ENCODE measurements around the gene MPI.
A peak's percentile ranks its signal among the peaks of the same experiment; 100 is the strongest.

The MPI gene, protein sequence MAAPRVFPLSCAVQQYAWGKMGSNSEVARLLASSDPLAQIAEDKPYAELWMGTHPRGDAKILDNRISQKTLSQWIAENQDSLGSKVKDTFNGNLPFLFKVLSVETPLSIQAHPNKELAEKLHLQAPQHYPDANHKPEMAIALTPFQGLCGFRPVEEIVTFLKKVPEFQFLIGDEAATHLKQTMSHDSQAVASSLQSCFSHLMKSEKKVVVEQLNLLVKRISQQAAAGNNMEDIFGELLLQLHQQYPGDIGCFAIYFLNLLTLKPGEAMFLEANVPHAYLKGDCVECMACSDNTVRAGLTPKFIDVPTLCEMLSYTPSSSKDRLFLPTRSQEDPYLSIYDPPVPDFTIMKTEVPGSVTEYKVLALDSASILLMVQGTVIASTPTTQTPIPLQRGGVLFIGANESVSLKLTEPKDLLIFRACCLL

DNA sequence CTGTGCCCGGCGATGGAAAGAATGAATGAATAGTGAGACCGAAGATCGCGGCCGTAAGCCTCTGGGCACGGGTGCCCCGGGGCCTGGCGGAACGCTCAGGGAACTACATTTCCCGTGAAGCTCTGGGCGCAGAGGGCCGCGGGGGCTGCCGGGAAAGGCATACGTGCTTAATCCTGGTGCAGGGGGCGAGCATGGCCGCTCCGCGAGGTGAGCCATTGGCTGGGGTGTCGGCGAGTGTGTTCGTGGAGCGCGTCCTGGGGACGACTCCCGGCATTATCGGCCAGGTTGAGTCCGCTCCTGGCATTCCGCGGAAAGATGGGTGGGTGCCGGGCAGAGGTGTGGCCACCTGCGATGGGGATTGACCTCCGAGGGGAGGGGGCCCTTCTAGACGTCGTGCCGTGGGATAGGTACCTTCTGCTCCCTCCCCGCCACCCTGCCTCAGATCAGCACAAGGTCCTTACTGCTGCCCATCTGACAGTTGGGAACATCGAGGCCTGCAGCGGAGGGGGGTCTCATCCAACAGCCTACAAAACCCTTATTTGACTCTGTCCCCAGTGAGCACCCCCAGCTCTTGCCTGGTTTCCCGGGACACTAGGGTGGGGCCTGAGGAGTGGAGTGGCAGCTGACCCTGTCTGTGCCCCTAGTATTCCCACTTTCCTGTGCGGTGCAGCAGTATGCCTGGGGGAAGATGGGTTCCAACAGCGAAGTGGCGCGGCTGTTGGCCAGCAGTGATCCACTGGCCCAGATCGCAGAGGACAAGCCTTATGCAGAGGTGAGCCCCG, at the start of gene MPI:
MPI (plus strand) TSS at position 160 of the 782 bp plus-strand sequence; CDS start at position 192, 32 bp downstream.
- peak; percentile 30 for DNase-seq

DNA sequence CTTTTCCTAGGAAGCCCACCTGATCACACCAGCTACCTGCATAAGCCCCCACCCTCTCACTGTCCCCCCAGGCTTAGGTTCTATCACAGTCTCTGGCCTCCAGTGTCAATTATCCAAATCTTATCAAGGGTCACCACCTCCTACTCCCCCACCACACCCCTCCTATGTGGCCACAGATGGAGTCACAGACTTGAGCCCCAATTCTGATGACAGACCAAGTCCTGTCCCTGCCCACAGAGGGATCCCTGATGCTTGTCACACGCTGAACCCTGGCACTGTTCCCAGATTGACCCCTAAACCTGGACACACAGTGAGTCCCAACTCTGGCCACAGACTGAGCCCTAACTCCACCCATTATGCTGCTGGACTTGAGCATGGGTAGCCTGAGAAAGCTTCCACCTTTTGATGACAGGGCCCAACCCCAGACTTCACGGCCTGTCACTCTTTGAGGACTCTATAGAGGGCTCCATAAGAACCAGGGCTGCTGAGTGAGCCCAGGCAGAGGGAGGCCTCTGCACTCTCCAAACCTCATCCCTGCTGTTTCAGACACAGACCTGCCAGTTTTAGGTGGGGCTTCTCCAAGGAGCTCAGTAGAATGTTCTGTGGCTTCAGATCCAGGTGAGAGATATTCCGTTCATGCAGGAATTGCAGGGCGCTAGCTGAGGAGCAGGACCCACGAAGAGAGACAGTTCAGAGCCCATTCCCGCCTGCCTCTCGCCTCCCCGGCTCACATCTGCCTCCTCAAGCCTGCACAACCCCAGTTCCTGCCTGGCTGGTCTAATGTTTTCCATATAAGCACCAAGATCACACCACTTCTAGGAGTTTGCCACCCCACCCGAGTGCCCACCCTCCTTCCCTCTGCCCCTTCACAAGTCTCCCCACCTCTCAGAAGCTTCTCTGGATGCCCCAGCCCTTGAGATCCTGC, 48.7 kb upstream of the MPI start:
- no peak for DNase-seq

DNA sequence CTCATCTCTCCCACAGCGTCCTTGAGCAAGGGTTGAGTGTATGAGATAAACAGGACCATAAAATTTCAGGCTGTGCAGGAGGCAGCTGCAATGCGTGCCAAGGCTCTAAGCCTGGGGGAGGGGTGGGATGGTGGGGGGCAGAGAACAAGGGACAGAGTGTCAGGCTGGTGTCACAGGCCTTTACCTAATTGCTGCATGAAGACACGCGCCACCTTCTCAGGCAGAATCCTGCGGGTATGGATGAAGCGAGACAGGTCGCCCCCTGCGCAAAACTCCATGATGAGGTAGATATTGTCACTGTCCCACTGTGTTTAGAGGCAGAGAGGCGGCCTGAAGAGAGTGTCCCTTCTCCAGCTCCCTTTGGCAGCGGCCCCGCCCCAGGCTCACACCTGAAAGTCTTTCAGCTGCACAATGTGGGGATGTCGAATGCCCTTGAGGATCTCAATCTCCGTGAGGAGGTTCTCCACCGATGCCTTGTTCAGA, 47.9 kb upstream of the MPI start:
- no peak for DNase-seq

DNA sequence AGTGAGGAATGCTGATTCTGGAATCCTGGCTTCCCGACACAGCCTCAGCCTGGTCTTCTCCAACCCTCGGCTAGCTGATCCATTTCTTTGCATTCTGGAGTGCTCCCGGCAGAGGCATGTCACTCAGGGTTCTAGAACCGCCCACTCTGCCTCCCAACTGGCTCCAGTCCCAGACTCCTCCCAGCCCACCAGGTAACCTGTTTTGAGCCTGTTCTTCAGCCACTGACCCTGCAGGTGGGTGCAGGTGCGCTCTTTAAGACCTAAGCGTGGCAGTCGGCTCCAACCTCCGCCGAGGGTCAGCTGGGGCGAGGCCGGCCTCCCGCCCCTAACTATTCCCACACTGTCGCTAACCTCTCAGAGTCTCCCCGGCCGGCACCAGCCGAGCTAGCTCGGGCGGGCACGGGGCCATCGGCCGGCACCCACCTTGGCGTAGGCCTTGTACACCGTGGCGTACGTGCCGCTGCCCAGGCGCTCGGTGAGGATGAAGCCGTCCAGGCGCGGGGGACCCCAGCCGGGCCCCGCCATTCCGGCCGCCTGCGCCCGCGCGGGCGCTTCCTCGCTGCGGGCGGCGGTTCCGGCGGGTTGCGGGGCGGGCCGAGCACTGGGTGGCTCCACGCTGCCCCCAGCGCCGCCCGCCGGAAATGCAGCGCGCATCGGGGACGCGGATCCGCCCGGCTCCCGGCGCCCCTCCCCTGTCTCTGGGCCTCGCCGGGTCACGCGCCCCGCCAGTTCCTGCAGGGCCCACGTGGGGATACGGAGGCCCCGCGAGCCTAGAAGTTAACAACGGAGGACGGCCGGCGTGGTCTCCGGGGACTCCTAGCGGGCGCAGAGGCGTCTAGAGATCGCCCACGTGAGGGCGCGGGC, 47.0 kb upstream of the MPI start, which contains the start of gene ULK3:
ULK3 (minus strand) TSS at position 576 of the 864 bp plus-strand sequence; CDS start at position 525, 51 bp downstream.
- peak; percentile 62 for DNase-seq

DNA sequence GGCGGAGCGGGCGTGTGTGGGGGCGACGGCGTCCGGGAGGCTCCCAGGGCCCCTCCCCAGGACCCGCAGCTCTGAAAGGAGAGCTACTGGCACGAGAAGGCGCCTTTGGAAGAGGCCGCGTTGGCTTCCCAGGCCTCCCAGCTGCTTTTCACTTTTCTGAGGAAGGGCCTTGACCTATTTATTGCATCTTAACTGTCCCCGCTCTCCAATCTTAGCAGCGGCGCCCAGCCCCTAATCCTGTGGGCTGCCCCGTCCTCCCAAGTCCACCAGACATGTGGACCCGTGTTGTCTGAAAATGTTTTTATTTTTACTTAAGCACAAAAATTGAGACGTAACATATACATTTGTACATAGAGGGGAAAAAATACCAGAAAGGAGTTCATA, 46.4 kb upstream of the MPI start:
- DNase-seq: no peak

DNA sequence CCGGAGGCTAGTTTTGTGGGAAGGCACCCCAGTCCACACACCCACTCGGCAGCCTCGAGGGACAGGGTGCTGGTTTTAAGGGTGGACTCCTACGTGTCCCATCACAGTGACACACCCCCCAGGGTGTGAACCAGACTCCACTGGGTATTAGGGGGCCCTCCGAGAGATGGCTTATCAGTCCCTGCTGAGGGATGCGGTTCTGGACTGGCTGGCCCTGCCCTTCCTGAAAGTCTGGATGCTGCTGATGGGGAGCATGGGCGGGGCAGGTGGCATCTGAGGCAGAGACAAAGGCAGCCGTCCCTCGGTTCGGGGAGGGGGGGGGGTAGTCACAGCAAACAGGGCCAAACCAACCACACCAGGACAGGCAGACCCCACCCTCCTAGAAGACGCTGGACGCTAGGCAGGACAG, 45.9 kb upstream of the MPI start:
- no peak for DNase-seq

DNA sequence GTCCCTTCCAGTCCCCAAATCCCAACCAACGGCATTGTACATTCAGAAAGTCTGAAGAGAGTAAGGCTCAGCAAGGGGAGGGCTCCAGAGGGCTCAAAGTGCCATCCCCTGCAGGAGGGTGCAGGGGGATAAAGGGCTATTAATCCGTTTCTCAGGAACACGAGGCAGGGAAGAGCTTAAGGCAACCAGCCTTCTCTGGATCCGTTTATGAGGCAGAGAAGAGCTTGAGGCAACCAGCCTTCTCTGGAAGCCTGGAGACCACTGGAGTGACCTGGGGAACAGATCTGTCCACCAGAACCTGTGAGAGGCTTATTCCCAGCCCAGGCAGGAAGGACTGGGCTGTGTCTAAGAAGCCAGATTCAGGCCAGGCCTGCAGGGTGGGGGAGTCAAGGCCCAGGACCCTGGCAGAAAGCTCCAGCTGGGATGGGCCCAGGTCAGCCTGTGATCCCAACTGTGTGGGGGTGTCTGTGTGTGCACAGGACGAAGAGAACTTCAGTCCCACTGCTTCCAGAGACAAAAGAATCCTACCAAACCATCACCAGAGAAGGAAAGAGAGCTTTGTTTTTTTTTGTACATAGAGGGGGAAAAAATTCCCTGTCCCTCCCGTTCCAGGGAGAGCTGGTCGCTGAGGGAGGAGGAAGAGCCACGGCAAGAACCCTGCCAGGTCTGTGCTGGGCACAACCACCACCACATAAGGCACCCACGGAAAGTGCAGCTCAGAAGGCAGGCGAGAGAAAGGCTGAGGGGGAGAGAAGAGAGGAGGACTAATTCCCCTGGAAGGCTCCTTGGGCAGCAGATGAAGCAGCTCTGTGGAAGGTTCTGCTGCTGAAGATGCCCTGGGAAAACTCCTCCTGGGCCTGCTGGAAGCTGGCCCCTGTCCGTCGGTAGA, 45.3 kb upstream of the MPI start:
- DNase-seq: no peak

DNA sequence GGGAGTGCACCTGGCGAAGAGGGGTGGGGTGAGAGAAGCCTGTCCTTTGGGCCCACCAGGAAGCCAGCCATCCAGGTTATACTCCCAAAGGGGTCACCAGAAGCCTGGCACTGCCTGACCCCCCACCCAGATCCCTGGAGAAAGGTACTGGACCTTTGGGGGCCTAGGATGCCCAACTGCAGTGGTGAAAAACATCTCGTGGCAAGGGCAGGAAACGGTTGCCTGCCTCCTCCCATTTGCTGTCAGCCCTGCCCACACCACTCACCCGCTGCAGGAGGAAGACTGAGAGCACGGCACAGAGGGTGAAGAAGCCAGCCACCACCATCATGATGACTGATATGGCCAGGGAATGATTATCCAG, 44.7 kb upstream of the MPI start:
- DNase-seq: no peak

DNA sequence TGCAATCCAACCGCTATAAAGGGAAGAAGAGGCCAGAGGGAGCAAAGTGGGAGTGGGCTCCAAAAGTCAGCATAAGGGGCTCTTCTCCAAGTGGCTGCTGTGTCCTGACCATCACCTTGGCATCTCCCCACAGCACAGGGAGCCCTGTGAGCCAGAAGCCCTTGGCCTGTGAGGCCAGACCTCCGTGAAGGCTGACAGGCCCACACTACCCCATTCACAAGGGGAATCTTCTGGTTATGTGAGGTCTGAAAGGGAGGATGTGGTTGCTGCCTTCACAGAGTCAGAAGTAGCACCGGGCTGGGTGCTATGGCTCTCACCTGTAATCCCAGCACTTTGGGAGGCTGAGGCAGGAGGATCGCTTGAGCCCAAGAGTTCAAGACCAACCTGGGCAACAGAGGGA, 44.3 kb upstream of the MPI start:
- DNase-seq: no peak

DNA sequence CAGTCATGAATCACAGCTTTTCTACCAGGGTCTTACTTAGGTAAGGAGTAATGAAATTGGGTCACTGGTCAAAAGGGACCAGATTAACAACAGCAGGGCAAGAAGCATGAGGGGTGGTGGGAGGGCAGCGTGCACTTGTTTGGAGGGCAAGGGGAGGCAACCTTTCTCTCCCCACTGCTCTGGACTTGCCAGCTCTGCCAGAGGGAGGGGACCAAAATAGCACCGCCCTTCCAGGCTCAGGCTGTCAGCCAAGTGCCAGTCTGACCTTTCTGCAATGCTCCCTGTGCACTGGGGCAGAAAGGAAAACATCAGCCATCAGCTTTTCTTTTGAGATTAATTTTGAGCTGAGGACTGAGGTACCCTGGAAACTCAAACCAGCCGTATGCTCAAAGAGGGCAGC, 42.4 kb upstream of the MPI start:
- no peak for DNase-seq

DNA sequence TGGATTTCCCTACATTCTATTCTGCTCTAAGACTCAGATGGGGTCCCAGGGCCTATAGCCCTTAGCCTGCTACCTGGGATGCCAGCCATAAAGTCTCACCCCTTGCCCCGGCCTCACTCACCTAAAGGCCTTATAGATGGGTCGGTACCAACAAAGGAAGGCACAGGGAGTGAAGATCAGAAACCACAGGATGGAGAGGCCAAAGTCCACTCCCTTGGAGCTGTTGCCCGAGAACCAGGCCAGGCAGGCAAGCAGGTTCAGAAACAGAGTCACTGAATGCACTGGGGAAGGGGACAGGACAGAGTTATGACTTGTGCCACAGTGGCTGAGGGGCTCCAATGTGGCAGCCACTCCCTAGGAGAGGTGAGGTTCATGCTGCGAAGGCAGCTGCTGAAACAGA, 39.4 kb upstream of the MPI start:
- no peak for DNase-seq

DNA sequence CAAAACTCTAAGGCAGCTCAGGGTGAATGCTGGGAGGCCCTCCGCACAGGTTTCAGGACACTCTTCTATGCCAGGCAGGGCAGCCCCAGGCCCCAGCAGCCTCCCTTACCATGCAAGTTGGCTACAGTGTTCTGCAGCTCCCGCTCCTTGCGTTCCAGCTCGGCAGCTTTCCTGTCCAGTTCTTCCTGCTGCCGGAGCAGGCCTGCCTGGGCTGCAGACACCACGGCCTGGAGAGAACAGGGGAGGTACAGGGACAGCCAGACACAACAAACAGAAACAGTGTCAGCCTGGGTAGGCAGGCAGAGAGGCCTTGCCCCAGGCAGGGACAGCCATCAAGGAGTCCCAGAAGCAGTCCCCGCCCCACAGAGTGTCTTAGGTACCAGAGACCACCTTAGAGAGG, 37.9 kb upstream of the MPI start:
- no peak for DNase-seq

DNA sequence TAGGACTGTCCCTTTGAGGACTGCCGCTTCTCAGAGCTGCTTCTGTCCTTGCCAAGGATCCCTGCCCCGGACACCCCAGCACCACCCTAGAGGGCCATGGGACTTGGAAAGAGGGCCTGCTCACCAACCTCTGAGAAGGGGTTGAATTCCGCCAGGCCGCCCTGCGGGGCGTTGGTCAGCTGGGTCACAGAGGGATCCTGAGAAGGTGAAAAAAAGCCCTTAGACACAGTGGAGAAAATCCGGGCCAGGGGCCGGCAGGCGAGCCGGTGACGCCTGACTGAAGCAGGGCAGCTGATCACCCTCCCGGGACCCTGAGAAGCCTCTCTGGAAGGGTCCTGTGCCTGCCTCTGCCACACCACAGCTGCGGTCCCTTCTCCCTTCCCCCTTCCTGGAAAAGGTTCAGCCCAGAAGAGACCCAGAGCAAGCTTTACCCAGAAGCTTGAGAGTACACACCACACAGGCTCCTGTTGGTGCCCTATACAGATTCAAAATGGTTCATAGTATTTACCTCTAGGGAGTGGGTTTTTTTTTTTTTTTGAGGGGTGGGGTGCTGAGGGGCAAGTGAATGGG, 35.3 kb upstream of the MPI start:
- DNase-seq: no peak

DNA sequence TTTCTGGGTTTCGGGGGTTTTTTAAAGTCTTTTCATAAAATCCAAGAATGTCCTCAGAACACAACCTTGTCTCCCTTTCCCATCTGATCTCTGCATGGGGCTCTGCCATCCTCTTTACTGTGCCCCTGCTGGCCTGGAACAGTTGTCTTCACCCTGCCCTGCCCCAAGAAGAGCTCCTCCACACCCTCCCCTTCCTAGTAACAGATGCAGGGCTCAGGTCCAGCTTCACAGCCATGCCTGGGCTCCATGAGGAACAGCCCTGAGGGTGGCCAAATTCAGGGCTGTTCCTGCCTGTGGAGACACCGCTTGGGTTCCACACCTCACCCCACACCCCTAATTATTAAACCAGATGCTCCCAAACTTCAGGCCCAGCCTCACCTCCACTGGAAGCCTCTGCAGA, 34.0 kb upstream of the MPI start:
- DNase-seq: no peak

DNA sequence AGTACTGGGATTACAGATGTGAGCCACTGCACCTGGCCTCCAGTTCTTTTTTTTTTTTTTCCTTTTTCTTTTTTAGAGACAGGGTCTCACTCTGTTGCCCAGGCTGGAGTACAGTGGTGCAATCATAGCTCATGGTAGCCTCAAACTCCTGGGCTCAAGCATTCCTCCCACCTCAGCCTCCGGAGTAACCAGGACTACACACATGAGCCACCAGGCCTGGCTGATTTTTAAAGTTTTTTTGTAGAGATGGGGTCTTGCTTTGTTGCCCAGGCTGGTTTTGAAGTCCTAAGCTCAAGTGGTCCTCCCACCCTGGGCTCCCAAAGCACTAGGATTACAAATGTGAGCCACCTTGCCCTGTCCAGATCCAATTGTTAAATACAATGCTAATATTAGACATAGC, 33.3 kb upstream of the MPI start:
- no peak for DNase-seq

DNA sequence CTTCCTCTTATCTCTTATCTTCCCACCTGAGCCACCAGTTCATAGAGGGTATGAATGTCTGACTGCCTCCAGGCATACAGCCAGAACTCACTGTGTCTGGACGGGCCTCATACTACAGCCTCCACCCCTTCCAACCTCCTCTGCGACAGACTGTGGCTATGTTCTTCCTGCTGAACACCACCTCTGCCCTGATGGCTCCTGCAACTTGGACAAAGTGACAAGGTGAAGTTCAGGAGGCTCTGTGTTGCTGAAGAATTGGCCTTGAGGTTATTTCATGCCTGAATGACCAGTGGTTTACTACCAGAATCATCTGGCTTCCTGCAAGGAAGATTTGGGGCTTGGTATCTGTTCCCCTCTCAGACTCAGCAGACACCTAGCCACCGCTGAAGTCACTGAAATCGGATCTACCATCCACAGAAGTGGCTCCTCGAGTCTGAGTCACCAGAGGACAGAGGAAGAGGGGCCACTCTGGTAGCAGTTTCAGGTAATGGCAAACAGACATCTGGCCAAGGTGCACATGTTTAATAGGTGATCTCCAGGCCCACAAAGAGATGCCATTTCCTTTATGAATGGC, 32.7 kb upstream of the MPI start:
- peak; percentile 45 for DNase-seq

DNA sequence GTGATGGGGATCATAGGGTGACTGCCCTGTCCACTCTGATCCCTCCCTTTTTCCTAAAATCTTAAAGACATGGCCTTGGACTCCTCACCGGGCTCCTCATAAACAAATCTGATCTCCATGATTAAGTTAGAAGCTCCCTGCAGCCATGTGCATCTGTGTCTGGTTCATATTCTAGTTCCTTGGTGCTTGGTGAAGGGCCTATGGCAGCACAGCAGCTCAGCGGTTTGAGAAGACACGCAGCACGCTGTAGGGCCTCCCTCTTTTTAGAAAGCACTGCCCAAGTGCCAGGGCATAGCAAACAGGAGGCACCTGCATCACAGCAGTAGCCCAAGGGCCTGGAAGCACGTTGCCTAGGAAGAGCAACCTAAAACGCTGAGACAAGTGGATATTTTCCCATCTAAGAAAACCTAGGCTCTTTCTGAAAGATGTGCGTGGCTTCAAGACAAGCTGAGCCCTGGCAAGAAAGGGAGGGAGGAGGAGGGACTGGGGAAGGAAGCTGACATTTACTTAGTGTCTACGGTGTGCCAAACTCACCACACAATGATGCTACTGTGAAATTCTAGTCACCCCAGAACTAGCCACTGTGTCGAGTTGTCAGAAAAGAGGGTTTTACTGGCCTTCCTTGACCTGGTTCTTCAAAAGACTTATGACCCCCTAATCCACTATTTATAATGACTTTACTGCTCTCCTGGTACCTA, 32.0 kb upstream of the MPI start:
- peak; percentile 8 for DNase-seq

DNA sequence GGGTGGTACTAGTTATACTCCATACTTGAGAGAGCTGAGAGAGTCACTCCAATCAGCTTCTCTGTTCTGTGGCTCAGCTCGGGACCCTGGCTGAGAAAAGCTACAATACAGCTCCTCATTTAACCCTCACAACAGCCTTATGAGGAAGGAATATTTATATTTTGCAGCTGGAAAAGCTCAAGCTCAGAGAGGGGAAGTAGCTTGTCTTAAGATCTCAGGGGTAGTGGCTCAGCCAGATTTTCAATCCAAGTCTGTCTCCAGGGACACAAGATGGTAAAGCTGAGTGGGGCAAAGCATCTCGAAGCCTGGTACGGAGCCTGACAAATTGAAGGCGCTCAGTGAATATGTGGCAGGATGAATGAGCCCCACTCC, 31.5 kb upstream of the MPI start:
- DNase-seq: no peak

DNA sequence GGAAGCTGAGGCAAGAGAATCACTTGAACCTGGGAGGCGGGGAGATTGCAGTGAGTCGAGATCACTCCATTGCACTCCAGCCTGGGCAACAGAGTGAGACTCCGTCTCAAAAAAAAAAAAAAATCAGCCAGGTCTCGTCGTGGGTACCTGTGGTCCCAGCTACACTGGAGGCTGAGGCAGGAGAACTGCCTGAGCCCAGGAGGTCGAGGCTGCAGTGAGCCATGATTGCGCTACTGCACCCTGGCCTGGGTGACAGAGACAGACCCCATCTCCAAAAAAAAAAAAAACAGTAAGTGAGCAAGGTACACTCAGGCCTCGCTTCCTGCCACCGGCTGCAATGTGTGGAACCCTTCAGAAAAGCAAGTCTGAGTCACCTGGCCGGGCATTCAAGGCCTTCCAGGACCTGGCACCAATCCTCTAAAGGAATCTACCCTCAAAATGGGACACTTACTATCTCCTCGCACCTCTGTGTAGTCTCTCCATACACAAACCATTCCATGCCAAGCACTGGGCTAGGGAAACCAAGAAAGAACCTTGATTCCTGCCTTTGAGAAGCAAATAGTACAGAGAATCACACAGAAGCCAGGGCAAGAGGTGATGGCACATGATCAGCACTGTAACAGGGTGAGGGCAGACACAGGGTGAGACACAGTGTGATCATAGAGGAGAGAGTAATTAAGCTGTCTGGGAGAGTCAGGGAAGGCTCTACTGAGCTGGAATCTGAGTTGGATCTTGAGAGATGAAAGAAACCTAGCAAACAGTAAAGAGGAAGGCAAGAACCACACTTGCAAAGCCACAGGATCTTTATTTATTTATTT, 26.4 kb upstream of the MPI start:
- DNase-seq: no peak

All from DMS79 treated with DMSO at 0.1 percent for 48 hours (cell line).